Trophoblast cell (in vitro differentiated cells and primary cell): ENCODE measurements around the gene PBX1.

ENCODE experiments used
- DNase-seq, 2 donors: peaks; one replicate each; pipeline ENCODE4 v3.0.0-alpha.2; 2016
- H2AFZ ChIP-seq: 2 replicates; pipeline ENCODE4 v1.6.1; 2013; ENCODE audit warnings: low read length, moderate library complexity, mild to moderate bottlenecking; ENCODE audit not compliant: insufficient read depth, poor library complexity
- H2AK5ac ChIP-seq: 2 replicates; pipeline ENCODE4 v1.6.1; 2013; ENCODE audit warnings: mild to moderate bottlenecking, low read length
- H2BK120ac ChIP-seq: 2 replicates; pipeline ENCODE4 v1.6.1; 2013; ENCODE audit warnings: low read length, mild to moderate bottlenecking, moderate library complexity; ENCODE audit not compliant: insufficient read depth, poor library complexity
- H2BK12ac ChIP-seq: 2 replicates; pipeline ENCODE4 v1.6.1; 2013; ENCODE audit warnings: mild to moderate bottlenecking, low read length, moderate library complexity
- H2BK5ac ChIP-seq: 2 replicates; pipeline ENCODE4 v1.6.1; 2013; ENCODE audit warnings: low read length, low read depth, moderate library complexity, mild to moderate bottlenecking; ENCODE audit not compliant: poor library complexity
- H3K14ac ChIP-seq: 2 replicates; pipeline ENCODE4 v1.6.1; 2013; ENCODE audit warnings: mild to moderate bottlenecking, low read length
- H3K18ac ChIP-seq: 2 replicates; pipeline ENCODE4 v1.6.1; 2013; ENCODE audit warnings: mild to moderate bottlenecking, low read length
- H3K23ac ChIP-seq: 2 replicates; pipeline ENCODE4 v1.6.1; 2013; ENCODE audit warnings: low read length
- H3K27ac ChIP-seq: 2 replicates; pipeline ENCODE4 v1.5.1; 2013; ENCODE audit warnings: low read depth, mild to moderate bottlenecking, inconsistent platforms, low read length, moderate library complexity
- H3K27me3 ChIP-seq: 2 replicates; pipeline ENCODE4 v1.6.1; 2013; ENCODE audit warnings: inconsistent platforms, mild to moderate bottlenecking, low read length, moderate library complexity; ENCODE audit not compliant: insufficient read depth
- H3K36me3 ChIP-seq, 2 experiments: 1 replicate in 1 of 2; 2 replicates in 1 of 2; pipeline ENCODE4 v1.6.1; 2013; ENCODE audit warnings: low read length in 2 of 2, mild to moderate bottlenecking in 2 of 2, moderate library complexity in 1 of 2; ENCODE audit not compliant: insufficient read depth in 2 of 2, control insufficient read depth in 1 of 2
- H3K4ac ChIP-seq: 2 replicates; pipeline ENCODE4 v1.6.1; 2013; ENCODE audit warnings: low read depth, mild to moderate bottlenecking, low read length, moderate library complexity
- H3K4me1 ChIP-seq, 2 experiments: 1 replicate in 1 of 2; 2 replicates in 1 of 2; pipeline ENCODE4 v1.6.1; 2013; ENCODE audit warnings: low read length in 2 of 2, mild to moderate bottlenecking in 2 of 2, moderate library complexity in 1 of 2; ENCODE audit not compliant: insufficient read depth in 2 of 2, control insufficient read depth in 1 of 2
- H3K4me2 ChIP-seq: 2 replicates; pipeline ENCODE4 v1.6.1; 2013; ENCODE audit warnings: inconsistent platforms, mild to moderate bottlenecking, low read length, moderate library complexity
- H3K4me3 ChIP-seq: 2 replicates; pipeline ENCODE4 v1.5.1; 2013; ENCODE audit warnings: mild to moderate bottlenecking, low read depth, low read length, inconsistent platforms
- H3K79me1 ChIP-seq: one replicate; pipeline ENCODE4 v1.6.1; 2013; ENCODE audit warnings: low read length
- H3K79me2 ChIP-seq: 2 replicates; pipeline ENCODE4 v1.6.1; 2013; ENCODE audit warnings: low read length, mild to moderate bottlenecking; ENCODE audit not compliant: control insufficient read depth, insufficient read depth, poor library complexity
- H3K9ac ChIP-seq: 2 replicates; pipeline ENCODE4 v1.6.1; 2013; ENCODE audit warnings: mild to moderate bottlenecking, low read length
- H3K9me3 ChIP-seq: 2 replicates; pipeline ENCODE4 v1.6.1; 2013; ENCODE audit warnings: low read depth, mild to moderate bottlenecking, control low read depth, inconsistent platforms, low read length; ENCODE audit not compliant: insufficient read depth
- H4K12ac ChIP-seq: 2 replicates; pipeline ENCODE4 v1.6.1; 2013; ENCODE audit warnings: low read depth, mild to moderate bottlenecking, low read length, moderate library complexity
- H4K8ac ChIP-seq: 2 replicates; pipeline ENCODE4 v1.6.1; 2013; ENCODE audit warnings: low read depth, mild to moderate bottlenecking, low read length, moderate library complexity
- H4K91ac ChIP-seq: one replicate; pipeline ENCODE4 v1.6.1; 2013; ENCODE audit warnings: low read depth, mild to moderate bottlenecking, low read length, moderate library complexity
- WGBS: extraction: QIAGEN DNeasy Blood & Tissue Kit; methylation state at CpG from one replicate; pipeline ENCODE4 v1.1.7; 2013; ENCODE audit warnings: missing lambda C conversion rate; ENCODE audit not compliant: insufficient read length, insufficient coverage; ENCODE audit errors: extremely low coverage; 5-methylcytosine and 5-hydroxymethylcytosine counted together

The PBX1 gene

GRCh38 chr1:164834641-164835040, 275.7 kb downstream of the PBX1 start:
- no peaks in the 10 kb centered on the region for H3K27me3 ChIP-seq
- H3K9ac ChIP-seq, result no peak overlapping the region
- H3K79me1 ChIP-seq, result no peaks in the 10 kb centered on the region
- no peak overlapping the region for H2BK120ac ChIP-seq
- no peak overlapping the region for H4K91ac ChIP-seq
- no peak overlapping the region for H3K23ac ChIP-seq
- H4K12ac ChIP-seq, result no peak overlapping the region
- no peak overlapping the region for H3K14ac ChIP-seq
- H4K8ac ChIP-seq, result no peak overlapping the region
- H2AFZ ChIP-seq, result no peak overlapping the region
- no peaks in the 10 kb centered on the region for H3K4me1 ChIP-seq
- H3K9me3 ChIP-seq, result no peaks in the 10 kb centered on the region
- no peak overlapping the region for H2BK5ac ChIP-seq
- H2AK5ac ChIP-seq, result no peak overlapping the region
- H3K36me3 ChIP-seq, result peaks cover 2 to 6% of the 10 kb centered on the region in 2 experiments
- H3K79me2 ChIP-seq, result no peaks in the 10 kb centered on the region
- H3K4me2 ChIP-seq, result no peak overlapping the region
- H3K27ac ChIP-seq, result no peak overlapping the region
- no peak for DNase-seq
- no CpG with 5 or more reads among the region's 1 CpG for WGBS
- no peak overlapping the region for H3K4me3 ChIP-seq
- no peak overlapping the region for H3K18ac ChIP-seq
- no peak overlapping the region for H3K4ac ChIP-seq
- no peak overlapping the region for H2BK12ac ChIP-seq

- no peak overlapping the region for H3K23ac ChIP-seq
- H4K8ac ChIP-seq, result no peak overlapping the region
- H3K4ac ChIP-seq, result no peak overlapping the region
- no peaks in the 10 kb centered on the region for H3K79me1 ChIP-seq
- WGBS, result no CpG with 5 or more reads among the region's 7 CpGs
- H3K4me2 ChIP-seq, result no peak overlapping the region
- H3K14ac ChIP-seq, result no peak overlapping the region
- H2BK5ac ChIP-seq, result no peak overlapping the region
- H4K91ac ChIP-seq, result no peak overlapping the region
- no peak for DNase-seq
- H3K18ac ChIP-seq, result no peak overlapping the region
- H3K4me3 ChIP-seq, result no peak overlapping the region
- no peaks in the 10 kb centered on the region for H3K4me1 ChIP-seq
- peaks cover 4 to 14% of the 10 kb centered on the region in 2 experiments for H3K36me3 ChIP-seq
- H3K9ac ChIP-seq, result no peak overlapping the region
- no peak overlapping the region for H4K12ac ChIP-seq
- no peaks in the 10 kb centered on the region for H3K79me2 ChIP-seq
- H3K27ac ChIP-seq, result no peak overlapping the region
- H2BK120ac ChIP-seq, result no peak overlapping the region
- H2AFZ ChIP-seq, result no peak overlapping the region
- H2AK5ac ChIP-seq, result no peak overlapping the region
- H2BK12ac ChIP-seq, result no peak overlapping the region
- no peaks in the 10 kb centered on the region for H3K27me3 ChIP-seq
- no peaks in the 10 kb centered on the region for H3K9me3 ChIP-seq
These were observed 277.6 kb downstream of the PBX1 start for GRCh38 chr1:164836614-164837018.

- H4K12ac ChIP-seq, result no peak overlapping the region
- no peak overlapping the region for H3K4ac ChIP-seq
- no peak overlapping the region for H2BK5ac ChIP-seq
- H3K23ac ChIP-seq, result no peak overlapping the region
- no peak overlapping the region for H2BK120ac ChIP-seq
- H2AK5ac ChIP-seq, result no peak overlapping the region
- no peaks in the 10 kb centered on the region for H3K79me2 ChIP-seq
- DNase-seq, result no peak
- no peaks in the 10 kb centered on the region for H3K79me1 ChIP-seq
- H3K27ac ChIP-seq, result no peak overlapping the region
- no peak overlapping the region for H3K4me2 ChIP-seq
- no peak overlapping the region for H4K8ac ChIP-seq
- no peak overlapping the region for H3K18ac ChIP-seq
- no peak overlapping the region for H4K91ac ChIP-seq
- no peaks in the 10 kb centered on the region for H3K9me3 ChIP-seq
- no peak overlapping the region for H2BK12ac ChIP-seq
- no peak overlapping the region for H3K9ac ChIP-seq
- H3K14ac ChIP-seq, result no peak overlapping the region
- H3K36me3 ChIP-seq, result peaks cover 4 to 14% of the 10 kb centered on the region in 2 experiments
- H3K4me1 ChIP-seq, result peaks cover 0 to 2% of the 10 kb centered on the region in 2 experiments
- H2AFZ ChIP-seq, result no peak overlapping the region
- no peak overlapping the region for H3K4me3 ChIP-seq
- H3K27me3 ChIP-seq, result no peaks in the 10 kb centered on the region
- WGBS, result no CpG with 5 or more reads among the region's 3 CpGs
These were observed 279.8 kb downstream of the PBX1 start for GRCh38 chr1:164838786-164839185.

- no peak overlapping the region for H4K8ac ChIP-seq
- no peak overlapping the region for H3K23ac ChIP-seq
- H2BK5ac ChIP-seq, result no peak overlapping the region
- no peak overlapping the region for H3K9ac ChIP-seq
- H3K4me3 ChIP-seq, result no peak overlapping the region
- no peak overlapping the region for H4K12ac ChIP-seq
- H3K4me2 ChIP-seq, result no peak overlapping the region
- H3K27me3 ChIP-seq, result no peaks in the 10 kb centered on the region
- no peak overlapping the region for H3K14ac ChIP-seq
- no peak for DNase-seq
- no peaks in the 10 kb centered on the region for H3K79me2 ChIP-seq
- peaks cover 0 to 2% of the 10 kb centered on the region in 2 experiments for H3K4me1 ChIP-seq
- H4K91ac ChIP-seq, result no peak overlapping the region
- H2AFZ ChIP-seq, result no peak overlapping the region
- H3K18ac ChIP-seq, result no peak overlapping the region
- no CpG with 5 or more reads among the region's 9 CpGs for WGBS
- H2AK5ac ChIP-seq, result no peak overlapping the region
- no peaks in the 10 kb centered on the region for H3K9me3 ChIP-seq
- no peak overlapping the region for H3K4ac ChIP-seq
- no peaks in the 10 kb centered on the region for H3K79me1 ChIP-seq
- H2BK12ac ChIP-seq, result no peak overlapping the region
- peaks cover 2 to 18% of the 10 kb centered on the region in 2 experiments for H3K36me3 ChIP-seq
- H2BK120ac ChIP-seq, result no peak overlapping the region
- no peak overlapping the region for H3K27ac ChIP-seq
These were observed 282.0 kb downstream of the PBX1 start for GRCh38 chr1:164840936-164841335.
